Urinary bladder (tissue), 4 donors: Measurements from ENCODE around the gene KIAA0040. TPM values are rescaled to one million over a fixed set of nuclear protein-coding genes. Genes with fewer than 3 reads are reported as not detected.

Source experiments
- DNase-seq: peaks from one replicate; pipeline ENCODE4 v3.0.0-alpha.2; 2015; ENCODE audit errors: extremely low spot score
- H3K27ac ChIP-seq: one replicate; pipeline ENCODE4 v1.5.1; 2013; ENCODE audit warnings: low read depth, mild to moderate bottlenecking, moderate library complexity
- H3K36me3 ChIP-seq: one replicate; pipeline ENCODE4 v1.6.1; 2013; ENCODE audit warnings: mild to moderate bottlenecking, moderate library complexity; ENCODE audit not compliant: insufficient read depth
- H3K4me1 ChIP-seq: one replicate; pipeline ENCODE4 v1.6.1; 2013; ENCODE audit warnings: mild to moderate bottlenecking, moderate library complexity; ENCODE audit not compliant: insufficient read depth
- H3K4me3 ChIP-seq: one replicate; pipeline ENCODE4 v1.5.1; 2013; ENCODE audit warnings: low read depth, low read length
- WGBS: extraction: QIAGEN DNeasy Blood & Tissue Kit; methylation state at CpG from one replicate; pipeline ENCODE4 v1.1.7; 2013; 5-methylcytosine and 5-hydroxymethylcytosine counted together
- polyA plus RNA-seq: library from polyadenylated mRNA; stranded (reverse); fragments of 200-250 nt; gene quantifications from one replicate; pipeline ENCODE4 v1.2.3, GENCODE V29; 2013
- total RNA-seq: library from RNA; depleted of rRNA; stranded (reverse); fragments of >200 nt; gene quantifications from one replicate; pipeline ENCODE4 v1.2.3, GENCODE V29; 2014
- donor health status: healthy with polysubstance abuse.
- donor health status: healthy.

Gene KIAA0040
- total and polyA plus RNA-seq, 2 donors, result 9.3 to 22.0 TPM

- 93% methylated on average over 3 of the region's 3 CpGs for WGBS
- Histone ChIP-seq H3K27ac (no peak overlapping the region), H3K4me1 (peaks cover 1% of the 10 kb centered on the region), H3K36me3 (no peaks in the 10 kb centered on the region), H3K4me3 (no peak overlapping the region)
- DNase-seq, result no peak
These were observed 20.1 kb downstream of the KIAA0040 start for GRCh38 chr1:175172503-175172902.

- DNase-seq, result no peak
- no peak overlapping the region for H3K4me3 ChIP-seq
- no peak overlapping the region for H3K27ac ChIP-seq
- H3K4me1 ChIP-seq, result no peaks in the 10 kb centered on the region
- no peaks in the 10 kb centered on the region for H3K36me3 ChIP-seq
- WGBS, result 88% methylated on average over 9 of the region's 9 CpGs
These were observed 21.3 kb downstream of the KIAA0040 start for GRCh38 chr1:175171036-175171913.

GRCh38 chr1:175169286-175170018 is 23.1 kb downstream of the KIAA0040 start:
- WGBS, result 73% methylated on average over 6 of the region's 6 CpGs
- DNase-seq, result no peak
- no peak overlapping the region for H3K4me3 ChIP-seq
- H3K27ac ChIP-seq, result no peak overlapping the region
- H3K36me3 ChIP-seq, result no peaks in the 10 kb centered on the region
- H3K4me1 ChIP-seq, result no peaks in the 10 kb centered on the region

GRCh38 chr1:175168782-175169181 is 23.8 kb downstream of the KIAA0040 start:
- Histone ChIP-seq H3K4me1 (no peaks in the 10 kb centered on the region), H3K27ac (no peak overlapping the region), H3K36me3 (no peaks in the 10 kb centered on the region), H3K4me3 (no peak overlapping the region)
- WGBS, result 88% methylated on average over 4 of the region's 4 CpGs
- no peak for DNase-seq

GRCh38 chr1:175167861-175168260 is 24.7 kb downstream of the KIAA0040 start:
- H3K4me1 ChIP-seq, result no peaks in the 10 kb centered on the region
- no peak for DNase-seq
- no peak overlapping the region for H3K4me3 ChIP-seq
- WGBS, result 95% methylated on average over 2 of the region's 2 CpGs
- no peaks in the 10 kb centered on the region for H3K36me3 ChIP-seq
- H3K27ac ChIP-seq, result no peak overlapping the region

- H3K4me3 ChIP-seq, result no peak overlapping the region
- WGBS, result 82% methylated on average over 5 of the region's 5 CpGs
- no peak overlapping the region for H3K27ac ChIP-seq
- H3K4me1 ChIP-seq, result no peaks in the 10 kb centered on the region
- DNase-seq, result no peak
- H3K36me3 ChIP-seq, result no peaks in the 10 kb centered on the region
These were observed 25.8 kb downstream of the KIAA0040 start for GRCh38 chr1:175166746-175167145.

GRCh38 chr1:175164751-175165150 is 27.8 kb downstream of the KIAA0040 start:
- Histone ChIP-seq H3K27ac (no peak overlapping the region), H3K36me3 (no peaks in the 10 kb centered on the region), H3K4me1 (no peaks in the 10 kb centered on the region), H3K4me3 (no peak overlapping the region)
- DNase-seq, result no peak
- 96% methylated on average over 2 of the region's 2 CpGs for WGBS

- no peaks in the 10 kb centered on the region for H3K36me3 ChIP-seq
- WGBS, result 78% methylated on average over 4 of the region's 4 CpGs
- no peak for DNase-seq
- H3K27ac ChIP-seq, result no peak overlapping the region
- no peak overlapping the region for H3K4me3 ChIP-seq
- H3K4me1 ChIP-seq, result no peaks in the 10 kb centered on the region
These were observed 28.9 kb downstream of the KIAA0040 start for GRCh38 chr1:175163702-175164101.

- 60% methylated on average over 4 of the region's 4 CpGs for WGBS
- H3K27ac ChIP-seq, result no peak overlapping the region
- no peak overlapping the region for H3K4me3 ChIP-seq
- H3K36me3 ChIP-seq, result no peaks in the 10 kb centered on the region
- H3K4me1 ChIP-seq, result no peaks in the 10 kb centered on the region
- no peak for DNase-seq
These were observed 29.6 kb downstream of the KIAA0040 start for GRCh38 chr1:175162955-175163354.

- no peak overlapping the region for H3K4me3 ChIP-seq
- no peaks in the 10 kb centered on the region for H3K4me1 ChIP-seq
- 78% methylated on average over 6 of the region's 6 CpGs for WGBS
- DNase-seq, result no peak
- no peak overlapping the region for H3K27ac ChIP-seq
- H3K36me3 ChIP-seq, result no peaks in the 10 kb centered on the region
These were observed 34.4 kb downstream of the KIAA0040 start for GRCh38 chr1:175158170-175158591.

GRCh38 chr1:175157200-175157599 is 35.4 kb downstream of the KIAA0040 start:
- Histone ChIP-seq H3K4me3 (no peak overlapping the region), H3K36me3 (no peaks in the 10 kb centered on the region), H3K27ac (no peak overlapping the region), H3K4me1 (no peaks in the 10 kb centered on the region)
- WGBS, result 97% methylated on average over 2 of the region's 2 CpGs
- no peak for DNase-seq

GRCh38 chr1:175155936-175156335 is 36.6 kb downstream of the KIAA0040 start:
- 74% methylated on average over 5 of the region's 5 CpGs for WGBS
- DNase-seq, result no peak
- H3K4me3 ChIP-seq, result no peak overlapping the region
- no peaks in the 10 kb centered on the region for H3K36me3 ChIP-seq
- no peaks in the 10 kb centered on the region for H3K4me1 ChIP-seq
- no peak overlapping the region for H3K27ac ChIP-seq

- no peaks in the 10 kb centered on the region for H3K4me1 ChIP-seq
- no peak overlapping the region for H3K27ac ChIP-seq
- H3K4me3 ChIP-seq, result no peak overlapping the region
- no peak for DNase-seq
- 84% methylated on average over 4 of the region's 4 CpGs for WGBS
- no peaks in the 10 kb centered on the region for H3K36me3 ChIP-seq
These were observed 37.1 kb downstream of the KIAA0040 start for GRCh38 chr1:175155473-175155856.
